Limb (tissue), 2 donors: Measurements from ENCODE around the gene ABTB2.

Experiments used
- DNase-seq, 2 donors: peaks; one replicate each; pipeline ENCODE4 v3.0.0-alpha.2; 2016; ENCODE audit errors: extremely low spot score in 2 of 2

Gene ABTB2

DNA sequence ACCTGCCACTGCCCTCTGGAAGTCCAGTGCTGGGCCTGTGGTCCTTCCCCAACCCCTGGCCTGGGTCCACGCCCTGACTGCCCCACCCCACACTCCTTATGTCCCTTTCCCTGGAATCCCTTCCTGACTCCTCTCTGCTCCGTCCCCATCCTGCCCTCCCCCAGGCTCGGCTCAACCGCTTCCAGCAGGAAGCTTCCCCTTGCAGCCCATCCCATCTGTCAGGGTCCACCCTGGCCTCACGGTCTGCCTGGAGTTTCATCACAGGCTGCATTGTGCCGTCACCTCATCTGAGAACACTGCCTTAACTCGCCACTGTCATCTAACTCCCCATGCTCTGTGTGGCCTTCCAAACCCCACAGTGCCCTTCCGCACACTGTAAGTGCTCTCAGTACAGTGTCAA, 188.1 kb downstream of the ABTB2 start:
- DNase-seq: no peak

DNA sequence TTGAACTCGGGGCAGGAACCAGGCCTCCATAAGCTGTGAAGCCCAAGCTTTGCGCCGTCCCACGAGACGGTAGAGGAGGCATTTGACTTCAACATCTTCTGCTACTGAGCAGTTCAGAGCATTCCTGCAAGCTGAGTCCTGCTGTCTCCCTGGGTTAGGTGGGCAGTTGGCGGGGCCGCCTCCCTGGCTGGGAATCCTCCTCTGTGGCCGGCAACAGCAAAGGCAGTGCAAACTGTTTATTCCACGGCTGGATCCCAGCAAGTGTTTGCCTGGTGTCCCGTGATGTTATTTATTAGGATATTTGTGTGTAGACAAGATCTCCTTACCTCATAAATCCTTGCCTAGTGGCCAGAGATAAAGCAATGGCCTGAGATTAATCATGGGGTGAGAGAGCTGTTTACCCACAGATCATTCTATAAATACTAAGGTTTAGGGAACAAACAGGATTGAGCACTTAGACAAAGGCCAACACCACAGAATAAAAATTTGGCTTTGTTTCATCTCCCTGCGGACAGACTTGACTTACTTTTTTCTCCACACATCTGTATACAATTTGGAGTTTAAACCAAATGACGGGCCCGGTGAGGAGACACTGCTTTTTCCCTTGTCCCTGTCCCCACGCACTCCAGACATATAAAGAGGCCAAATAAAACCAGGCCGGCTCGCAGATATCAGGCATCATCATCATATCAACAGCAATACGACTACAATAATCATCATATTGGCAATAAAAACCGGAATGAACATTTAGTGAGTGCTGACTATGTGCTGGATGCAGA, 189.0 kb downstream of the ABTB2 start:
- peak in 1 of 2 donors; percentile 10 for DNase-seq

DNA sequence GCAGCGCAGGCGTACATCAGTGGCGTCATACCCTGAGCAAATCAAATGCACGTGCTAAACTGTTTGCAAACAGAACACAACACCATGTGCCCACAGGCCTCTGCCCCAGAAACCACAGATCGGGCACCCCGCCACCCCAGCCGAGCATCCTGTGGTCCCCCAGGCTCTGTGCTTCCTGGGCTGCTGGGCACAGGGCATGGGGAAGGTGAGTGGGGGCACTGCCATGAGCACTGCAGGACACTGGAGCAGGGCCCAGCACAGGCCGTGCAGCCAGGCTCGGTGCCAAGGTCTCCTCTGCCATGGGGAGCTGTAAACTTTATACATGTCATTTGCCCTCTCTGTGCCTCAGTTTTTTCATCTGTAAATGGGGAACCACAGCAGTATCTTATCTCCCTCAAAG, 189.8 kb downstream of the ABTB2 start:
- DNase-seq: no peak

DNA sequence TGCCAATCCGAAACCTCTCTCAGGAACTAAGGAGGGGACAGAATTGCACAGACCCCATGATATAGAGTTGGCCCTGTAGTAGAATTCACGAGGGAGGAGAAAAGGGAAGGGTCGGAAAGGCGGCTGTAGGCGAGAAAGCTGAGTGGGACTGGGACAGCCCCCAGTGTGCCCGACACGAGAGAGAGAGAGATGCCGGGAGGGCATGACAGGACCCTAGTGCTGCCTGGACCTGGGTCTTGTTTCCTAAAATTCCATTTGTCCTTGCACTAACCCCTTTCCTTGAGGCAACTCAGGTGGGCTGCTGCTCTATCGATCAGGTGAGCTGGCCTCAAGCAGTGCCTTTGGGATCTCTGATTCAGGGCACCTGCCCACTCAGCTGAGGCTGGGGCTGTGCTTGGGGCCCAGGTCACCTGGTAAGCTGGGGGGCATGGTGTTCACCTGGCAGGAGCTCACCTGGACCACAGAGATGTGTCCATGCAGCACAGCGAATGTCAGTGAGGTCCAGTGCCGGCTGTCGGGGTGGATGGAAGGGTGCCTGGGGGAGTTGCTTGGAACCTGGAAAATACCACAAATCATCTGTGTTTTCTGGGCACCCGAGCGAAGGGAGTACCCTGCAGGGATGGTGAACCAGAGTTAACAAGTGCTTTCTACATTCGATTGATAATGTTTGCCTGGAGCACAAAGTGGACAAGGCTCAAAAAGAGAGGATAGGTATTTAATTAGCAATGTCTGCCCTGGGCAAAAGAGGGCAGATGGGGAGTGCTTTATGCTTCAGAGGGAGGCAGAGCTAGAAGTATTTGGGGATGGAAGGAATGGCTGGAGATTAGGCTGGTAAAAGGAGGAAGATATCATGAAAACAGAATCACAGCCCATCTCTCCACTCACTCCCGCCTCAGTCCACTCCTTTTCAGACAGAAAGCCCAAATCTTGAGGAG, 190.7 kb downstream of the ABTB2 start:
- DNase-seq: no peak

DNA sequence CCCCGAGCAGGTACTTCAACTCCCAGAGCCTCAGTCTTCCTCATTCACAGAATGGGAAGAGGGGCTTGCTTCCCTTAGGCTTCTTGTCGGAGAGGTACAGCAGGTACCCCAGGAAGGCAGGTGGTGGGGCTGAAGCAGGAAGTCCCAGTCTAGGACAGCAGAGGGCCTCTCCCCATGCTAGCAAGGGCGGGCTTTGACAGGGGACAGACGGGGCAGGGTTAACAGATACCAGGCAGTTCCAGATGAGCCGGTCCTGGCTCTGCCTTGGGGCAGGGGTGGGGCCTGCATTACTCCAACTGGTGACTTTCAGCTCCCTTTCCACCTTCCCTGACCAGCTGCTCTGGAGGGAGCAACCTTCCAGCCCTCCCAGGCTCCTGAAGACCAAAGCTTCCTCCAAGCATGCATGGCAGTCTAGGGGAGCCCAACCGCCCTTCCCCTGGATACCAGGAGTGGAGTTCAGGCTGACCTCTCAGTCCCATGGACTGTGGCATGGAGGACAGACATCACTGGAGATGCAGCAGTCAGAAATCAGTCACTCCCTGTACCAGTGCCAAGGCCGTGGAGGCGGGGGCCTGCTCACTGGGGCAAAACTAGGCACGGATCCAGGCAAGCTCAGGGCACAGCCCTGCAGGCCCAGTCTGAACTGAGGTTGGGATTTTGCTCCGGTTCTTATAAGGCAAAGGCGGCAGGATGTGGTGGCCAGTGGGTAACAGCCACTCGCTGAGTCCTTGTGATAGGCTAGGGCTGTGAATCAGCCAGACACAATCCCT, 191.8 kb downstream of the ABTB2 start:
- no peak for DNase-seq

DNA sequence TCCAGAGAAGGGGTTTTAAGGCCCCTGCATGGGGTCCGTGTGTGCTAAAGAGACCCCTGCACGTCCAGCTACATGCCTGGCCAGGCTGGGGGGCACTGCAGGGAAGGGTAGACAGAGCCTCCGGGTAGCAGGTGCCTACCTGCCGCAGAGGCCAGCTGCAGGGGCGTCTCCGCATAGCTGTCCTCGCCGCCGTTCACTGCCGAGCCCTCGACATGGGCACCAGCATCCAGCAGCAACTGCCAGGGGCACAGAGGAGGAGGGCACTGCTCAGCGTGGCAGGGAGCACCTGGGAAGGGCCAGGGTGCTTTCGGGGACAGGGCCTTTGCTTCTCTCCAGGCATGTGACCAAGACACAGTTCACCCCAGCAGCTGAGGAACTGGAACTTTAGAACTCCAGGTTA, 192.7 kb downstream of the ABTB2 start:
- no peak for DNase-seq

DNA sequence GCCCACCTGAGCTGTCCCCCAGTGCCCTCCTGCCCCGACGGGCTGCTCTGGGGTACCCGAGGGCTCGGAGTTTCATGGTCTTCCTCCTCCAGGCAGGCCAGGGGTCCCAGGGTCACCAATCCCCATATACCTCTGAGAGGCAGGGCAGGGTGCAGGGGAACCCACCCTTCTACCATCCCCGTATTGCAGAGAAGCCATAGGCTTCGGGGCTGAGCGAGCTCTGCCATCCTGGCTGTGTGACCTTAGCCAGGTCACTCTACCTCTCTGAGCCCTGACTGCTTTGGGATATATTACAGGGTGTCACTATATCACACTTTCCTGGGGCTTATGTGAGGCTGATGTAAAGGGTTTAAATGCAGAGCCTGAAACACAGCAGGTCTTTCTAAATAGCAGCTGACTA, 195.0 kb downstream of the ABTB2 start:
- no peak for DNase-seq

DNA sequence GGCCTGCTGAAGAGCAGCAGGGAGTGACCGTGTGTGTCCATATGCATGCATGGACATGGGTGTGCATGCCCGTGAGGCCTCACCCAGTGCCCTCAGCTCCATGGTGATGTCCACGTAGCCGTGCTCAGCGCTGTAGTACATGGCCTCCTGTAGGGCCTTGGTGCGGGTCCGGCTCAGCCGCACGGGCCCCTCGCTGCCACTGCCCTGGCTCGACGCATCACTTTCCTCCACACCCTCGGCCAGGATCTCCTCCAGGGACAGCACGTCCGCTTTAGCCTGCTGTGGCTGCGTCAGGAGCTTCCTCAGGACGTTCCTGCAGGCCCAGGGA, 195.4 kb downstream of the ABTB2 start:
- DNase-seq: no peak

DNA sequence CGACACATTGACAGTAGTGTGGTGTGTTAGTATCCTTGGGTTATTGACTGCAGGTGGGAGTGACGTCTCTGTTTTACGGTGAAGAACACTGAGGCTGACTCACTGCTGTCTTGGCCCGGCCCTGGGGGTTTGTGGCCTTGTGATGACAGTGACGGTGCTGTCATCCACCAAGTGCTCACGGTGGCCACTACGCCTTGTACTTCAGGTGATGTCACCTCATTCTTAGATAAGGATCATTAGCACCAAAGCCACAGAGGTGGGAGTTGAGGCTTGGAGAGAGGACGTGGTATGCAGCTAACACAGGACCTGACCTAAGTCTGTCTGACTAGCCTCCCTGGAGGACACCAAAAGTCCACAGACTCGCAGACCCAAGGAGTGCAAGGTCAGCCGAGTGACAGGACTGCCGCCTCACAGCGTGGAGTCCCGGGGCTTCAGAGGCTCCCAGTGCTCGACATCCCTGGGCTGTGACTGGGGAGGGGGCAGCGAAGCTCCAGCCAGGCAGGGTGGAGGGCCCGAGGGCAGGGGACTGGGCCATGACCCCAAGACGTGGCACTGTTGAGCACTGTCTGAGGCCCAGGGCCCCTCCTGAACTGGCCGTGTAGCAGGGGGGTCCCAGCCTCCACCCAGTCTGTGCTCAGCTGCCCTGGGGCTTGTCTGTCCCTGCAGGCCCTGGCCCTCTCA, 195.9 kb downstream of the ABTB2 start:
- no peak for DNase-seq

DNA sequence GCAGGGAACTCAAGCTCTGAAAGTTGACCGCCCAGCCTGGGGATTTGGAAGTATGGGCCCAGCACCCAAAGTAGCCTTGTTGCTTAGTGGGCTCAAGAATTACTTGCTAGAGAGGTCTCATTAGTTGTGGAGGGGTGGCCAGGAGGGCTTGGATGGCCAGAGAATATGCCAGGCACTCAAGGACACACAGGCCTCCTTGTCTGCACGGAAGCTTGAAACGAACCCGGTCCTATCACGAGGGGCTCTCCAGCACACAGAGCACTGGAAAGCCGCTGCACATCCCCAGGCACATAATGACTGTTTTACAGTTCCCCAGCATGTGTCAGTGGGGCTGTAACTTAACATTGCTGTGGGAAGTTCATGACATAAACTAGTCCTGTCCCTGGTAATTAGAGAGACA, 196.4 kb downstream of the ABTB2 start:
- no peak for DNase-seq

DNA sequence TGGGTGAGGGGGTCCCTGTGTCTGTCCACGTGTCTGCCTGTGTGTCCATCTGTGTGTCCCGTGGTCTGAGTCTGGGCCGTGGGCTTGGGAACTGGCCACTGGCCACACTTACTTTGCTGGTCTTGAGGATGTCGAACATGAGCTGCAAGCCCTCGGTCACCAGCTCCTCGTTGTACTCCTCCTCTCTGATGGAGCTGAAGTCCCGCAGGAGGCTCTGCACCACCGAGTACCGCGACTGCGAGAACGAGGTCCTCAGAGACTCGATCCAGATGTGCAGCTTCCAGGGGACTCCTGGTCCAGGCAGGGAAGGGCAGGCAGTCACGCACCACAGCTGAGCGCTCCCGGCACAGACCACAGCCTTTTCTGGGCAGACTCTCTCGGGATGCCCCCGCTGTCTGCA, 197.0 kb downstream of the ABTB2 start:
- DNase-seq: no peak

DNA sequence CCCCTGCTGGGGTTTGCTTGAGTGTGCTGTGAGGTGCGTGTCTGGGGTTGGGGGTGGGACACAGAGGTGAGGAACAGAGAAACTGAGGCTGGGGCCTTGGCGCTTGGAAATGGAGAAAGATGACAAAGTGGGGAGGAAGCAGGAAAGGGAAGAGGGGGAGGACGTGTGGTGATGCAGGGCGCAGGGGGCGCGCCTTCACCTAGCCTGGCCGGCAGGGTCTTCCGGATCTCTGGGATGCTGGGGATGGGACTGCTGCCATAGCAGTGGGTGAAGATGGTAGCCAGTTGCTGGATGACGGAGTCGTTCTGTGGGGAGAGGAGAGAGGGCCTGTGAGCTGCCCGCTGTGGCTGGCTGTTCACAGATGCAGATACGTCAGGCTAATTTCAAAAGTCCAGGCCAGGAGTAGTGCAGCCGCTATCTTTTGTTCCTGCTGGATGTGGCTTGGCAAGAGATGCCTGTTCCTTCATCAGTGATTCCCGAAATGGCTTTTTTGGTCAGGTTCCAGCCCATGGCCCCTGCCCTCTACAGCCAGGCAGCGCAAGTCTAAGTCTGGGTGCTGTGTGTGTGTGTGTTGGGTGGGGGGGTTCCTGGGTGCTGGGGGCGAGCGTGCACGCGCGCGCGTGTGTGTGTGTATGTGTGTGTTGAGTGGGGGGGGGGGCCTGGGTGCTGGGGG, 197.6 kb downstream of the ABTB2 start:
- DNase-seq: no peak

DNA sequence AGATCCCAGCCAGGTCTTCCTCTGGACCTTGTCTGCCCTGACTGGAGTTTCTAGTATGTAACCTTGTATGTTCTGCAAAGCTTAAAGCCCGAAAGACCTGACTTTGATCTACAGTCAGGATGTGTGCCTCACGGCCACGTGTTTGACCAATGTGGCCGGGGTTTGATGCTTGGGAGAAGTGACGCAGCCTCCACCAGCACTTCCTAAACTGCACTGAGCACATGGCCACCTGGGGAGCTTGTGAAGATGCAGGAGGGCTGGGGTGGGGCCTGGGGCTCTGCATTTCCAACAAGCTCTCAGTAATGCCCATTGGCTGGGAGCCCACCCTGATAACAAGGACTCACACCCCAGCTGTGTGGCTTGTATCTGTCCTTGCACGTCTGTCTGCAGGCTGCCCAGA, 199.1 kb downstream of the ABTB2 start:
- DNase-seq: no peak

DNA sequence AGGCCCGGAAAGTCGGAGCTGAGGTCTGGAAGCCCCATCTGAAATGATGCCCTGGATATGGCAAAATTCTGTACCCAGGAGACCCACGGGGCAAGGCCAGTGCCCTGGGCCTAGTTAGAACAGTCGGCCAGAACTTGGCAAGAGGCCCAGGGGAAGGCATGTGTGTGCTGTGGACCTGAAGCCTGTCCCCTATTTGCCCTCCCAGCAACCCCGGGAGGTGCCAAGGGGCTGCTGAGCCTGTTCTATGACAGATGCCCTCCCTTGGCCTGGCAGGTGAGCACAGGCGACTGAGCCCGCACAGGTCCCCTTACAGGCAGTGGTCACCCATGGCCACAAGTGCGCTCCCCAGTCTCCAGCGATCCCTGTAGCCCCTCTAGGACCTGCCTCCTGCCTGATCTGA, 200.6 kb downstream of the ABTB2 start:
- no peak for DNase-seq

DNA sequence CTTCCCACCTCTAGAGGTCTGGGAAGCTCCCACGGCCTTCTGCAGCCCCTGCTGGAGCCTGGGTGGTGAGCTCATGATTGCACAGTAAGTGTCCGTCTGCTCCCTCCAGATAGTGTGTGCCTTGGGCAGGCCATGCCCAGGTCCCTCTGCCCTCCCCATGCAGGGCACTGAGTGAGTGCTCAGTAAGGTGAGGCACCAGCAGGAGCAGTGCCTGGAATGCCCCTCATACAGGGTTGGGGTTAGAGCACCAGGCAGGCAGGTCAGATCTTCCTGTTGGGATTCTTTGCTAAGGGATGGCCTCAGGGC, 202.1 kb downstream of the ABTB2 start:
- no peak for DNase-seq

DNA sequence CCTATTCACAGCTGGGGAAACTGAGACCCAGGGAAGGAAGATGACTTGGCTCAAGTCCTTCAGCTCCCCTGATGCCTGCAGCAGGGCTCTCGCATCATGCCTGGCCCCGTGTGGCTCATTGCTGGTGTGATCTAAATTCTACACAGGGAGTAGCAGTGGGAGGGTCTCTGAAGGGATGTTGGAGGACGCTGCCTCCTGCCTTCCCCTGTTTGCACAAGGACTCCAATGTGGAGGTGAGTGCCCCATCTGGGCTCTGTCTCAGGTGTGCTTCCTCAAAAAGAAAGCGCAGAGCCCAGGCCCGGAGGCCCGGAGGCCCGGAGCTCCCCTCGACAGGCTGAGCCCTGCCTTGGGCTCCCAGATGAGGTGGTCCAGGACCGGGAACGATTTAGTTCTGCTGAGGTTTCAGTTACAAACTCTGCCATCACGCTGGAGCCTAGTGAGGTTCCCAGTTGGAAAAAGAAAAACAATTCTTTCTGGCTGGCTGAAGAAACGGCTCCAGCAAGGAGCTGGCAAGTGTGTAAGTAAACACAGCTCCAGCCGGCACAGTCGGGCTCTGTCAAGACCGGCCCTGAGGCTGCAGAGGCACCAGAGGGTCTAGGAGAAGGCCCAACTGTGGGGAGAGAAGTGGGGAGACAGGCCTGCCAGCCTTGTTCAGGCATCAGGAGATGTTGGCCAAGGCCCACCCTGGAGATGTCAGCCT, 202.6 kb downstream of the ABTB2 start:
- DNase-seq: no peak

DNA sequence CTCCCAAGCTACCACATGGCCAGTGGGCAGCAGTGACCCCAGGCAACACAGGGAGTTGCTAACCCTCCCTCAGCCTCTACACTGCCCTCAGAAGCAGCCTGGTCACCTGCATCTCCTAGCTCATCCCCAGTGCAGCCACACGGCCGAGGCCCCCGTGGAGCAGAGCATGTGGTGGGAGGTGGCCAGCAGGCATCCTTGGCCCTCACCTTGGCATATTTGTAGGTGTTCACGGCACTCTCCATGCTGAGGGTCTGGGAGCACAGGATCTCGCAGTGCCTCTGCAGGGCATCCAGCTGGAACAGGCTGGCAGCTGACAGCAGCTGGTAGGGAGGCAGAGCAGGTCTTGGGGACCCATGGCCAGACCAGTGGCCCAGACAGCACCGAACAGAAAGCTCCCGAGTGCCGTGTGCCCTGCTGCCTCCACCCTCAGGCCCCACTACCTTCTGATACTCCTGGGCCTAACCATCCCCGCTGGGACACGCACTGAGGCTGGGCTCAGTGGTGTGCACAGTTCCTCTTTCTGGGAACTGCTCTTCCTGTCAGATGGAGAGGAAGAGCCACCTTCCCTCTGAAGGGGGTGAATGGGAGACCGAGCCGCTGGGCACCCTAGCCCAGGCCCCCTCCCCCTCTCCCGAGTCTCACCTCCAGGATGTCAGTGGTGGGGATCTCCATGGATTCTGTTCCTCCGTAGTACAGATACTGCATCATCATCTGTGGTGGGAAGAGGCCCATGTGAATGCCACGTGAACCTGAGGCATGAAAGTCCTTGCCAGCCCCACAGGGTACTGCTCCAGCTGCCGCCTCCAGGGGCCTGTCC, 203.5 kb downstream of the ABTB2 start:
- no peak for DNase-seq

DNA sequence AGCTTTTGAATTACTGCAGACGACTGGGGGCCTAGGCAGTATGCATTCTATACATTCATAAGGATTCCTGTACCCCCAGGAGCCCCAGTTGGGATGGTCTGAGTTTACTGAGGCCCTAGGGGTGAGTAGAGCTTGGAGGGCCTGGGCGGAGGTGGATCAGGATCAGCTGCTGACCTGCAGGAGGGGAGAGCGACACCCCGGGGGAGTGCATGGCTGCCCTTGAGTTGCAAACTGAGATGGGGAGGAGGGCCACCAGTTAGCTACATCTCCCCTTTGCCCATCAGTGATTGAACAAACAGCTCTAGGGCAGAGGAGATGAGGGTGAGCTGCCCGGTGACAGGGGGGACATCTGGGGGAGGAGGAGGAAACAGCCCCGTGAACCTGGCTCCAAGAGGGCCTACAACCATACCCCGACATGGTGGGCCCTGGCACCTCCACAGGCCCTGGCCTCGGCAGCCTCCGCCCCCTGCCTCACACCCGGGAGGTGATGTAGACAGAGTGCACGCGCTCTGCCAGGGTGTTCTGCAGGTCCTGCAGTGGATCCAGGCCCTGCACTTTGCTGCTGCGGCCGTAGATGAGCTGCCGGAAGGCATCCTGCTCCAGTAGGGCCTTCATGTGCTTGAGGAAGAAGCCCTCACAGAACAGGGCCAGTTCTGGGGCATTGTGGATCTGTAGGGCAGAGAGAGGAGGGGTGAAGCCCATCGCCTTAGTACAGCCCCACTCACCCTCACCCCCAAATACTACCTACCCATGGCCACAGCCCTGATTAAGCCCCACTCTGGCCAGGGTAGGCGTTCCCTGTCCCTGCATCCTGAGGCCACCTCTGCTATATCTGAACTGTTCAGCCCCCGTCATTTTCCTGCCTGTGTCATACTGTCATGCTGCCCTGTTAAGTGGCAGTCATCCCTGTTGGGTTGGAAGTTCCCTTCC, 205.6 kb downstream of the ABTB2 start:
- no peak for DNase-seq

DNA sequence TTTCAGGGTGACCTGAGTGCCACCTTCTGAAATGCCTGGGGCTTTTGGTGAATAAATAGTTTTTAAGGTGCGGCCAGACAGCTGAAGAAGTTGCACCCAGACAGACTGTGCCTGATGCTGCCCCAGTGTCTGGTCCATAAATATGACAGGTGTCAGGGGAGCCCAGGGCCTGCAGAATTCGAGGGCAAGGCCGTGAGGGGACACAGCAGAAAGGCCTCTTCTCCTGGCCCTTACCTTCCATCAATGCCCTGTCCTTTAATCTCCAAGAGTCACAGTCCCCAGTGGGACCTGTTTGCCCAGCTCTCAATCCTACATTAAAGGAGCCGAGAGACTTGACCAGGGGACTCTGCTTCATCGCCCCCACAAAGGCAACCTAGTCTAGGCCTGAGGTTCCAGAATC, 206.6 kb downstream of the ABTB2 start:
- no peak for DNase-seq
